ENCODE measurements around the gene MMP13. TPM values are rescaled to one million over a fixed set of nuclear protein-coding genes. Genes with fewer than 3 reads are reported as not detected.

The MMP13 gene
- total and polyA plus RNA-seq, 9 of the 15 experiments (the other 6 are each of a cell fraction or from before 2014, with no cell fraction given), result not detected

DNA sequence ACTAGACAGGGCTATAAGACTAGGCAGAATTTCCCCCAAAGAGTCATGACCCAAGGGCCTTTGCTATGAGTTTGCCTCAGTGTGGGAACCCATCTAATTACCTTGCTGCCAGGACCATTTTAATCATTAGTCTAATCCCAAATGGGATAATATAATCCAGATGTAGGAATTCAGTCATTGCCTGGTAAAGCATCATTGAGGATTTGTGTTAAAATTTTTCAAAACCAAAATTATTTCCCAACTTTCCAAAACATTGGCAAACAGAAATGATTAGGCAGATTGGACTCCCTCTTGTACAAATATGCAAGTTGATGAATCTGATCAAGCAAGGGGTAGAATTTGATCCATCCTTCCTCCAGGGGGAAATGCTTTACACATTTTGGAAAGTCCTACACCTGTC is 16.2 kb upstream of the MMP13 start:
- Histone ChIP-seq H3K27ac (ENCODE audit: extremely low read depth, low read depth, low read length) (no peak overlapping the region), H3K36me3 (ENCODE audit: control insufficient read depth, insufficient read depth, low read length) (no peaks in the 10 kb centered on the region), H3K9ac (ENCODE audit: insufficient read depth in 1 of 2, low read depth in 2 of 2, low read length in 2 of 2) (no peak overlapping the region), H3K27me3 (ENCODE audit: control insufficient read depth in 2 of 2, insufficient read depth in 2 of 2, low read length in 2 of 2) (no peaks in the 10 kb centered on the region), H2AFZ (ENCODE audit: low read depth, low read length) (no peak overlapping the region), H3K4me2 (ENCODE audit: insufficient read depth, low read length) (no peak overlapping the region), H3K79me2 (ENCODE audit: control insufficient read depth, insufficient read depth, low read length) (no peaks in the 10 kb centered on the region), H3K9me3 (replicated peaks; ENCODE audit: control insufficient read depth, insufficient read depth, low read depth, low read length) (no peaks in the 10 kb centered on the region), H3K9me1 (ENCODE audit: control insufficient read depth, insufficient read depth, low read length) (no peaks in the 10 kb centered on the region), H3K4me1 (replicated peaks in 1 of 2; ENCODE audit: control insufficient read depth in 2 of 2, insufficient read depth in 2 of 2, low read length in 2 of 2) (no peaks in the 10 kb centered on the region), H4K20me1 (replicated peaks; ENCODE audit: control insufficient read depth, insufficient read depth, low read length) (no peaks in the 10 kb centered on the region), H3K4me3 (no peak overlapping the region)
- ATAC-seq (no peak), DNase-seq (ENCODE audit: extremely low read depth in 1 of 4, low spot score in 3 of 4) (no peak), FAIRE-seq (no peak)
- no TSS peak for BruUV-seq (replicated peaks)
- TF ChIP-seq, protein P1, sequence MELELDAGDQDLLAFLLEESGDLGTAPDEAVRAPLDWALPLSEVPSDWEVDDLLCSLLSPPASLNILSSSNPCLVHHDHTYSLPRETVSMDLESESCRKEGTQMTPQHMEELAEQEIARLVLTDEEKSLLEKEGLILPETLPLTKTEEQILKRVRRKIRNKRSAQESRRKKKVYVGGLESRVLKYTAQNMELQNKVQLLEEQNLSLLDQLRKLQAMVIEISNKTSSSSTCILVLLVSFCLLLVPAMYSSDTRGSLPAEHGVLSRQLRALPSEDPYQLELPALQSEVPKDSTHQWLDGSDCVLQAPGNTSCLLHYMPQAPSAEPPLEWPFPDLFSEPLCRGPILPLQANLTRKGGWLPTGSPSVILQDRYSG (tag; conservative IDR thresholded peaks at IDR 0.05; ENCODE audit: low read depth), result no peak
- TF ChIP-seq, protein P2, sequence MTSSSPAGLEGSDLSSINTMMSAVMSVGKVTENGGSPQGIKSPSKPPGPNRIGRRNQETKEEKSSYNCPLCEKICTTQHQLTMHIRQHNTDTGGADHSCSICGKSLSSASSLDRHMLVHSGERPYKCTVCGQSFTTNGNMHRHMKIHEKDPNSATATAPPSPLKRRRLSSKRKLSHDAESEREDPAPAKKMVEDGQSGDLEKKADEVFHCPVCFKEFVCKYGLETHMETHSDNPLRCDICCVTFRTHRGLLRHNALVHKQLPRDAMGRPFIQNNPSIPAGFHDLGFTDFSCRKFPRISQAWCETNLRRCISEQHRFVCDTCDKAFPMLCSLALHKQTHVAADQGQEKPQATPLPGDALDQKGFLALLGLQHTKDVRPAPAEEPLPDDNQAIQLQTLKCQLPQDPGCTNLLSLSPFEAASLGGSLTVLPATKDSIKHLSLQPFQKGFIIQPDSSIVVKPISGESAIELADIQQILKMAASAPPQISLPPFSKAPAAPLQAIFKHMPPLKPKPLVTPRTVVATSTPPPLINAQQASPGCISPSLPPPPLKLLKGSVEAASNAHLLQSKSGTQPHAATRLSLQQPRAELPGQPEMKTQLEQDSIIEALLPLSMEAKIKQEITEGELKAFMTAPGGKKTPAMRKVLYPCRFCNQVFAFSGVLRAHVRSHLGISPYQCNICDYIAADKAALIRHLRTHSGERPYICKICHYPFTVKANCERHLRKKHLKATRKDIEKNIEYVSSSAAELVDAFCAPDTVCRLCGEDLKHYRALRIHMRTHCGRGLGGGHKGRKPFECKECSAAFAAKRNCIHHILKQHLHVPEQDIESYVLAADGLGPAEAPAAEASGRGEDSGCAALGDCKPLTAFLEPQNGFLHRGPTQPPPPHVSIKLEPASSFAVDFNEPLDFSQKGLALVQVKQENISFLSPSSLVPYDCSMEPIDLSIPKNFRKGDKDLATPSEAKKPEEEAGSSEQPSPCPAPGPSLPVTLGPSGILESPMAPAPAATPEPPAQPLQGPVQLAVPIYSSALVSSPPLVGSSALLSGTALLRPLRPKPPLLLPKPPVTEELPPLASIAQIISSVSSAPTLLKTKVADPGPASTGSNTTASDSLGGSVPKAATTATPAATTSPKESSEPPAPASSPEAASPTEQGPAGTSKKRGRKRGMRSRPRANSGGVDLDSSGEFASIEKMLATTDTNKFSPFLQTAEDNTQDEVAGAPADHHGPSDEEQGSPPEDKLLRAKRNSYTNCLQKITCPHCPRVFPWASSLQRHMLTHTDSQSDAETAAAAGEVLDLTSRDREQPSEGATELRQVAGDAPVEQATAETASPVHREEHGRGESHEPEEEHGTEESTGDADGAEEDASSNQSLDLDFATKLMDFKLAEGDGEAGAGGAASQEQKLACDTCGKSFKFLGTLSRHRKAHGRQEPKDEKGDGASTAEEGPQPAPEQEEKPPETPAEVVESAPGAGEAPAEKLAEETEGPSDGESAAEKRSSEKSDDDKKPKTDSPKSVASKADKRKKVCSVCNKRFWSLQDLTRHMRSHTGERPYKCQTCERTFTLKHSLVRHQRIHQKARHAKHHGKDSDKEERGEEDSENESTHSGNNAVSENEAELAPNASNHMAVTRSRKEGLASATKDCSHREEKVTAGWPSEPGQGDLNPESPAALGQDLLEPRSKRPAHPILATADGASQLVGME (CRISPR knock-in tag; IDR thresholded peaks at IDR 0.05), result no peak
- TF ChIP-seq ZNF134 (CRISPR knock-in tag; conservative IDR thresholded peaks at IDR 0.05) (no peak), MBD2 (IDR thresholded peaks at IDR 0.05; ENCODE audit: borderline replicate concordance, low read depth) (no peak), SMAD4 (CRISPR knock-in tag; conservative IDR thresholded peaks at IDR 0.05) (no peak), RB1 (IDR thresholded peaks at IDR 0.05; ENCODE audit: low read depth) (no peak), KDM5B (IDR thresholded peaks at IDR 0.05; ENCODE audit: insufficient replicate concordance, low read depth, low read length) (no peak), ZNF224 (CRISPR knock-in tag; IDR thresholded peaks at IDR 0.05) (no peak)
- in situ Hi-C loops (cut with MboI), result no loop called here
- intact Hi-C loops (cut with micrococcal nuclease), result no loop called here
- POLR2A ChIA-PET, result no interaction called here
- CTCF ChIA-PET (ENCODE audit: low intra/inter-chr PET ratio), result no interaction called here

Measured in K562 (cell line).